Measurements from ENCODE around the gene IZUMO1R.

GRCh38 chr11:94303966-94304958 lies at the start of gene IZUMO1R:
- TF ChIP-seq CTCF (IDR thresholded peaks at IDR 0.05) (no peak), POLR2A (IDR thresholded peaks at IDR 0.05) (no peak)
